H9 (cell line): Measurements from ENCODE around the gene TACC2. TPM values are rescaled to one million over a fixed set of nuclear protein-coding genes. Genes with fewer than 3 reads are reported as not detected.

ENCODE experiments used
- DNase-seq: peaks from one replicate; pipeline ENCODE4 v3.0.0-alpha.2; 2017
- H2AFZ ChIP-seq: one replicate; pipeline ENCODE4 v1.6.1; 2013; ENCODE audit warnings: mild to moderate bottlenecking, low read length, control low read depth, moderate library complexity
- H2AK5ac ChIP-seq: 2 replicates; pipeline ENCODE4 v1.6.1; 2013; ENCODE audit warnings: low read length, control low read depth, mixed read lengths; ENCODE audit not compliant: insufficient read length
- H2BK120ac ChIP-seq: one replicate; pipeline ENCODE4 v1.6.1; 2013; ENCODE audit warnings: low read depth, mild to moderate bottlenecking, low read length, control low read depth, inconsistent platforms; ENCODE audit not compliant: poor library complexity, severe bottlenecking
- H2BK12ac ChIP-seq: 2 replicates; pipeline ENCODE4 v1.6.1; 2013; ENCODE audit warnings: low read length, control low read depth, mixed read lengths, low read depth; ENCODE audit not compliant: insufficient read length
- H2BK15ac ChIP-seq: 2 replicates; pipeline ENCODE4 v1.6.1; 2013; ENCODE audit warnings: low read depth, low read length, control low read depth
- H2BK20ac ChIP-seq: one replicate; pipeline ENCODE4 v1.6.1; 2013; ENCODE audit warnings: low read depth, mild to moderate bottlenecking, low read length, control low read depth, inconsistent platforms; ENCODE audit not compliant: poor library complexity, severe bottlenecking
- H2BK5ac ChIP-seq: 2 replicates; pipeline ENCODE4 v1.6.1; 2013; ENCODE audit warnings: low read length, control low read depth, mixed read lengths; ENCODE audit not compliant: insufficient read length
- H3K14ac ChIP-seq: 2 replicates; pipeline ENCODE4 v1.6.1; 2013; ENCODE audit warnings: low read length, control low read depth; ENCODE audit not compliant: insufficient read depth
- H3K18ac ChIP-seq: 2 replicates; pipeline ENCODE4 v1.6.1; 2013; ENCODE audit warnings: low read depth, mild to moderate bottlenecking, mixed read lengths, low read length, control low read depth; ENCODE audit not compliant: insufficient read length
- H3K23ac ChIP-seq: 2 replicates; pipeline ENCODE4 v1.6.1; 2013; ENCODE audit warnings: low read length, control low read depth, mixed read lengths, low read depth; ENCODE audit not compliant: insufficient read length
- H3K23me2 ChIP-seq: 2 replicates; pipeline ENCODE4 v1.6.1; 2013; ENCODE audit warnings: low read depth, mild to moderate bottlenecking, mixed read lengths, low read length, control low read depth; ENCODE audit not compliant: insufficient read length, poor library complexity, severe bottlenecking
- H3K27ac ChIP-seq: 2 replicates; pipeline ENCODE4 v1.5.1; 2013; ENCODE audit warnings: low read length, control low read depth, mixed read lengths, low read depth; ENCODE audit not compliant: insufficient read length
- H3K27me3 ChIP-seq: 2 replicates; pipeline ENCODE4 v1.6.1; 2013; ENCODE audit warnings: low read length, control low read depth, inconsistent platforms; ENCODE audit not compliant: insufficient read depth
- H3K4ac ChIP-seq: 2 replicates; pipeline ENCODE4 v1.6.1; 2013; ENCODE audit warnings: low read depth, mild to moderate bottlenecking, control low read depth, inconsistent platforms, low read length, moderate library complexity
- H3K4me1 ChIP-seq: 2 replicates; pipeline ENCODE4 v1.6.1; 2013; ENCODE audit warnings: low read length, control low read depth, inconsistent platforms; ENCODE audit not compliant: insufficient read depth
- H3K4me2 ChIP-seq: 2 replicates; pipeline ENCODE4 v1.6.1; 2013; ENCODE audit warnings: low read length, control low read depth, mixed read lengths; ENCODE audit not compliant: insufficient read length, insufficient read depth
- H3K56ac ChIP-seq: 2 replicates; pipeline ENCODE4 v1.6.1; 2013; ENCODE audit warnings: low read depth, mild to moderate bottlenecking, mixed read lengths, low read length, control low read depth; ENCODE audit not compliant: insufficient read length
- H3K79me1 ChIP-seq: 2 replicates; pipeline ENCODE4 v1.6.1; 2013; ENCODE audit warnings: low read depth, mild to moderate bottlenecking, moderate library complexity, low read length, control low read depth, inconsistent platforms; ENCODE audit not compliant: insufficient read depth, poor library complexity, severe bottlenecking
- H3K79me2 ChIP-seq: 2 replicates; pipeline ENCODE4 v1.6.1; 2013; ENCODE audit warnings: low read length, control low read depth, inconsistent platforms; ENCODE audit not compliant: insufficient read depth
- H3K9ac ChIP-seq: 2 replicates; pipeline ENCODE4 v1.6.1; 2013; ENCODE audit warnings: low read length, control low read depth, mixed read lengths; ENCODE audit not compliant: insufficient read length; ENCODE audit errors: extremely low read depth
- H3K9me3 ChIP-seq: one replicate; pipeline ENCODE4 v1.6.1; 2013; ENCODE audit warnings: low read depth, low read length, inconsistent platforms; ENCODE audit not compliant: control insufficient read depth
- H3T11ph ChIP-seq: one replicate; pipeline ENCODE4 v1.6.1; 2013; ENCODE audit warnings: mild to moderate bottlenecking, low read length, control low read depth, inconsistent platforms
- H4K20me1 ChIP-seq: one replicate; pipeline ENCODE4 v1.6.1; 2013; ENCODE audit not compliant: control insufficient read depth, insufficient read length, insufficient read depth
- H4K5ac ChIP-seq: 2 replicates; pipeline ENCODE4 v1.6.1; 2013; ENCODE audit warnings: low read depth, mild to moderate bottlenecking, mixed read lengths, low read length, control low read depth; ENCODE audit not compliant: insufficient read length
- H4K8ac ChIP-seq: replicated peaks from 2 replicates; pipeline ENCODE4 v1.6.1; 2013; ENCODE audit warnings: low read length, control low read depth, mixed read lengths, low read depth; ENCODE audit not compliant: insufficient read length
- H4K91ac ChIP-seq: 2 replicates; pipeline ENCODE4 v1.6.1; 2013; ENCODE audit warnings: low read depth, mild to moderate bottlenecking, moderate library complexity, mixed read lengths, low read length, control low read depth; ENCODE audit not compliant: insufficient read length
- H3K27ac Mint-ChIP-seq, 3 experiments: 2 replicates in 2 of 3; 3 replicates in 1 of 3; pipeline ENCODE4 v1.8.0; 2020 to 2021; ENCODE audit warnings: mixed read lengths in 3 of 3, mild to moderate bottlenecking in 1 of 3, moderate library complexity in 1 of 3
- H3K27me3 Mint-ChIP-seq: 2 replicates; pipeline ENCODE4 v1.8.0; 2021; ENCODE audit warnings: low read depth, mild to moderate bottlenecking, moderate library complexity, mixed read lengths
- H3K36me3 Mint-ChIP-seq, 3 experiments: 2 replicates in 2 of 3; 3 replicates in 1 of 3; pipeline ENCODE4 v1.8.0; 2020 to 2021; ENCODE audit warnings: low read depth in 3 of 3, mixed read lengths in 3 of 3; ENCODE audit not compliant: insufficient read depth in 1 of 3
- H3K4me1 Mint-ChIP-seq, 2 experiments: 2 replicates each; pipeline ENCODE4 v1.8.0; 2020; ENCODE audit warnings: mixed read lengths in 2 of 2
- H3K4me3 Mint-ChIP-seq, 2 experiments: 2 replicates in 1 of 2; 3 replicates in 1 of 2; pipeline ENCODE4 v1.8.0; 2020 to 2021; ENCODE audit warnings: mild to moderate bottlenecking in 2 of 2, mixed read lengths in 2 of 2, moderate library complexity in 1 of 2
- H3K9me3 Mint-ChIP-seq, 2 experiments: 2 replicates in 1 of 2; 3 replicates in 1 of 2; pipeline ENCODE4 v1.8.0; 2020; ENCODE audit warnings: mild to moderate bottlenecking in 2 of 2, mixed read lengths in 2 of 2, moderate library complexity in 1 of 2
- WGBS: extraction: QIAGEN DNeasy Blood & Tissue Kit; methylation state at CpG from one replicate; pipeline ENCODE4 v1.1.7; 2013; ENCODE audit warnings: missing lambda C conversion rate, low lambda C conversion rate, mixed read lengths; ENCODE audit not compliant: insufficient read length; ENCODE audit errors: extremely low coverage; 5-methylcytosine and 5-hydroxymethylcytosine counted together
- total RNA-seq: library from RNA; stranded (reverse); gene quantifications from 2 replicates; pipeline ENCODE4 v1.2.1, GENCODE V29; 2021
- TF ChIP-seq, protein P1 (sequence below): fragments of 200-600 bp; sonication (generic); conservative IDR thresholded peaks from 3 replicates; pipeline ENCODE4 v1.8.0; 2021; ENCODE audit warnings: antibody characterized with exemption, mild to moderate bottlenecking

Gene TACC2
- total RNA-seq, 1 experiment from 2014 or later, result 58.1 TPM

DNA sequence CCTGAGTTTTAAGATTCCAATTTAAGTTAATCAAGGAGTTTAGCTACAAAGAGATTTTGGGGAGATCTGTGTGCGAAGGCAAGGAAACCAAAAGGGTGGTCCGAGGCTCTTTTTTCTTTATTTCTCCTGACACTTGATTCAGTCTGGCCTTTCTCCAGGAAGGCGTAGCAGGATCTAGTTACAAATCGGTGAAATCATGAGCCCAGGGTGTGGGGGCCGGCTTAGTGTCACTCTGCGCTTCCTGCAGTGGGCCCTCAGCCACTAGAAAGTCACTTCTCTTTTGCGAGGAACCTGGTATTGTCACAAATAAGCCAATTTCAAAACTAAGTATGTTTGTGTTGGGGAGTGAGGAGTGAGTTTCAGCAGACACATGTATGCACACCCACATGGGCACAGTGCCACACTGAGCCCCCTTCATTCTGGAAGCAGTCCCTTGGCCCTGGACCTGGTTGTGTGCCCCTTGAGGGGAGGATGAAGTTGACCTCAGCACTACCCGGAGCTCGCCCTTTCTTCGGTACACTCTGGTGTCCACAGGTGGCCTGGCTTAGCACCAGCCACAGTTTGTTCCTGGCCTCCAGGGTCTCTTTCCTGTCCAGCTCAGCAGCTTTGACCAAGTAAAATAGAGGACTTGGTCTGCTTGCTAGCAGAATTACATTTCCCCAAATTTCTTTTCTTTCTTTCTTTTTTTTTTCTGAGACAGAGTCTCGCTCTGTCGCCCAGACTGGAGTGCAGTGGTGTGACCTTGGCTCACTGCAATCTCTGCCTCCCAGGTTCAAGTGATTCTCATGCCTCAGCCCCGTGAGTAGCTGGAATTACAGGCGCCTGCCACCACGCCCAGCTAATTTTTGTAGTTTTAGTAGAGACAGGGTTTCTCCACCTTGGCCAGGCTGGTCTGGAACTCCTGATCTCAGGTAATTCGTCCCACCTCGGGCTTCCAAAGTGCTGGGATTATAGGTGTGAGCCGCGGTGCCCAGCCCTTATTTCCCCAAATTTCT lies 198.2 kb downstream of the TACC2 start:
- Histone ChIP-seq H4K20me1 (no peaks in the 10 kb centered on the region), H3K23me2 (peaks cover 2% of the 10 kb centered on the region), H3K79me2 (peaks cover 26% of the 10 kb centered on the region; the same call in 1 of the 2 replicates), H2AFZ (no peak overlapping the region), H4K5ac (no peak overlapping the region), H2AK5ac (no peak overlapping the region), H3K27ac (no peak overlapping the region), H3K27me3 (no peaks in the 10 kb centered on the region), H2BK120ac (no peak overlapping the region), H3K18ac (no peak overlapping the region), H3K9ac (no peak overlapping the region), H3K23ac (no peak overlapping the region), H2BK15ac (no peak overlapping the region), H4K8ac (no peak overlapping the region), H3T11ph (no peak overlapping the region), H3K4me1 (peaks cover 17% of the 10 kb centered on the region), H2BK12ac (no peak overlapping the region), H3K79me1 (peaks cover 2% of the 10 kb centered on the region), H3K14ac (no peak overlapping the region), H3K4ac (no peak overlapping the region), H4K91ac (no peak overlapping the region), H3K56ac (no peak overlapping the region), H2BK5ac (no peak overlapping the region), H3K9me3 (no peaks in the 10 kb centered on the region), H2BK20ac (no peak overlapping the region), H3K4me2 (no peak overlapping the region)
- Mint-ChIP-seq H3K4me3 (no peak overlapping the region), H3K27me3 (no peaks in the 10 kb centered on the region), H3K36me3 (peaks cover 2 to 6% (median 3%) of the 10 kb centered on the region in 3 experiments; a peak in 3 of 7 replicates), H3K9me3 (no peaks in the 10 kb centered on the region), H3K27ac (peak overlapping the region; percentile 44 to 67 (median 58); a peak in 5 of 7 replicates), H3K4me1 (peaks cover 74 to 83% of the 10 kb centered on the region in 2 experiments)
- WGBS, result no CpG with 5 or more reads among the region's 19 CpGs
- DNase-seq, result no peak
- TF ChIP-seq, protein P1, sequence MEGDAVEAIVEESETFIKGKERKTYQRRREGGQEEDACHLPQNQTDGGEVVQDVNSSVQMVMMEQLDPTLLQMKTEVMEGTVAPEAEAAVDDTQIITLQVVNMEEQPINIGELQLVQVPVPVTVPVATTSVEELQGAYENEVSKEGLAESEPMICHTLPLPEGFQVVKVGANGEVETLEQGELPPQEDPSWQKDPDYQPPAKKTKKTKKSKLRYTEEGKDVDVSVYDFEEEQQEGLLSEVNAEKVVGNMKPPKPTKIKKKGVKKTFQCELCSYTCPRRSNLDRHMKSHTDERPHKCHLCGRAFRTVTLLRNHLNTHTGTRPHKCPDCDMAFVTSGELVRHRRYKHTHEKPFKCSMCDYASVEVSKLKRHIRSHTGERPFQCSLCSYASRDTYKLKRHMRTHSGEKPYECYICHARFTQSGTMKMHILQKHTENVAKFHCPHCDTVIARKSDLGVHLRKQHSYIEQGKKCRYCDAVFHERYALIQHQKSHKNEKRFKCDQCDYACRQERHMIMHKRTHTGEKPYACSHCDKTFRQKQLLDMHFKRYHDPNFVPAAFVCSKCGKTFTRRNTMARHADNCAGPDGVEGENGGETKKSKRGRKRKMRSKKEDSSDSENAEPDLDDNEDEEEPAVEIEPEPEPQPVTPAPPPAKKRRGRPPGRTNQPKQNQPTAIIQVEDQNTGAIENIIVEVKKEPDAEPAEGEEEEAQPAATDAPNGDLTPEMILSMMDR, result no peak
